Measurements from ENCODE around the gene MEF2C.
"Not testable (repeated sequence)": the region's sequence is repeated elsewhere in the genome, so short reads cannot be mapped to it uniquely, and the experiment has no call there.

Gene MEF2C

DNA sequence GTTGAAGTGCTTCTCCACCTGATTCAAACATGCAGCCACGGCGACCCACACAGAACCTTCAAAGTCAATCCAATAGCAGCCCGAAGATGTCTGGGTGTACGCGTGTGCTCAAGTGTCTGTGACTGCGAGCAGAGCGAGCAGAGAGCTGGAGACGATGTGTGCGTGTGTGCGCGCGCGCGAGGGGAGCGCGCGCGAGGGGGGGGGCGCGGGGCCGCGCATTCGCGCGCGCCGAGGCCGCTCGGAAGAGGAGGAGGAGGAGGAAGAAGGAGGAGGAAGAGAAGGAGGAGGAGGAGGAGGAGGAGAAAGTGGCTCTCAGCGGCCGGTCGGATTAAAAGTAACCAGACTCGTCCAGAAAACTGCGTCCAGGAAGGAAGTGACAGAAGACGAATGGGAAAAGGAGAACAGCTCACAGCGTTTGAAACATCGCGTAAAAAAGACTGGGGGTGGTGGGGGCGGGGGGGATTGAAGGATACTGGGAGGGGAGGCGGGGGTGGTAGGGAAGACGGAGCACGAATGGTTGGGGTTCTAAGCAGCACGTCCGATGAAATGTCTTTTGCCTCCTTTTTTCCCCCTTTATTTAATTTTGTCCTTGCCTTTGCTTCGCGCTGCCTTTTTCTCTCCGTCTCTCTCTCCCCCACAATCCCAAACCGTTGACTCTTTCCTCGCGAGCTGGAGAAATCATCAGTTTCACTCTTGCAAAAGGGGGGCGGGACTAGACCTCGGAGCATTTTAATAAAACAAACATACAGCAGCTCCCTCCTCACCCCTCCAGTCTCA, at the start of gene MEF2C:
TSS of gene MEF2C (minus strand) at position 126 of the 777 bp plus-strand sequence. CDS start 59,396 bp downstream, outside the sequence.
- H3K4me3 ChIP-seq (ENCODE audit: low read depth, low read length), result peak within 1 kb of the TSS; percentile 58

DNA sequence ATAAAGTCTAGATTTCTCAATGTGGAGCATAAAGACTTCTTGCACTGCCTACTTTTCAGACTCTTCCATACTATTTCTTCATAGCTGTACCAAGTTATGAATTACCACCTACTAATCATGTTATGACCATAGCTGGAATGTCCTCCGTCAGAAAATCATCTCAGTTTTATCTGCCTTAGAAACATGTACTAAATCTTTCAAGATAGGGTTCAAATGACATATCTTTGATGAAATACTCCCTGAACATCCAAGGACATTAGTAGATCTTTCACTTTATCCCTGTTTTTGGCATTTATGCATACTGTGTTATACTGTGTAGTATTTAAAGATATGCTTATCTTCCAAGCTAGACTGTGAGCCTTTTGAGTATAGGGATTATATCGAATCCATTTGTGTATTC, 49.6 kb upstream of the MEF2C start:
- no peak overlapping the region for H3K4me3 ChIP-seq (ENCODE audit: low read depth, low read length)

DNA sequence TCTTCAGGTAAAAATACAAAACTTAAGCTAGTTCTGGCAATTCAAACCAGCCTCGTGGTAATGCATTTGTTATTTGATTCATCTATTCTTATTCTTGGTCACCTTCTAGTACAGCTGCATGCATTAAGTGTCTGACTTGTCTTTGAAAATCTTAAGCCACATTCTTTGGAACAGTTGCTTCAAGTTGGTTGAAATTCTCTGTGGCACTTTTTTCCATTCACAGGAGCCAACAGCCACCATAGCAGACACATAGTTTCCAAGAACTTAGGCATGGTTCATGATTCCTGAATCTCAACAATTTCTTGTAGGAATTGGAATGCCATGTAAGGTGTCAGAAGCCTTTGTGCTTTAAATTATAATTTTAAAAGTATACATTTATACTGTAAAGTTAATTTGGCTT, 47.4 kb upstream of the MEF2C start:
- H3K4me3 ChIP-seq (ENCODE audit: low read depth, low read length), result no peak overlapping the region

DNA sequence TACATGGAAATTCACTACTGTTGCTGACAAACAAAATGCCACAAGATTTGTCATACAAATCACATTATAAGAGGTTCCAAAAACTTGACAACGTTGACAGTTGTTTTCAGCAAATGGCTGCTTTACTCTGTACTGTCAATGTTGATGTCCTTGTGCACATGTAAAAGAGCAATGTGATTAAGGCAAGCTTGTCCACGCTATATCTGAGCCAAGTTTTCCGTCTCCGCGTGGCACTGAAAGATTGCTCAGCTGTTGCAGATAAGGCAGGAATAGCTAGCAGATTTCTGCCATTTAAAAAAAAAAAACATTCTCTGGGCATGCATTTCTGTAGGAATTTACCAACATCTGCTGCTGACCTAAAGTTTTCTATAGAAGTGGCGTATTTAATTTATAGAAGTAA, 46.4 kb upstream of the MEF2C start:
- no peak overlapping the region for H3K4me3 ChIP-seq (ENCODE audit: low read depth, low read length)

DNA sequence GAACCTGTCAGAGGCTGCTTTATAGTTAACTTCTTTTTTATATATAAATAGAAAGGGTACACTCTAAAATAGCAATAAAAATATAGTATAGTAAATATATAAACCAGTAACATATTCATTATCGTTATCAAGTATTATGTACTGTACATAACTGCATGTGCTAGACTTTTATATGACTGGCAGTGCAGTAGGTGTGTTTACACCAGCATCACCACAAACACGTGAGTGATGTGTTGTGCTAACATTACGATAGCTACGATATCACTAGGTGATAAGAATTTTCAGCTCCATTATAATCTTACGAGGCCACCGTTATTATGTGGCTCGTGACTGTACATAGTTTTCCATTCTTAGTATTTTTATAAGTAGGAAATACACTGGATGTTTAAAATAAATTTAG, 43.8 kb upstream of the MEF2C start:
- no peak overlapping the region for H3K4me3 ChIP-seq (ENCODE audit: low read depth, low read length)

DNA sequence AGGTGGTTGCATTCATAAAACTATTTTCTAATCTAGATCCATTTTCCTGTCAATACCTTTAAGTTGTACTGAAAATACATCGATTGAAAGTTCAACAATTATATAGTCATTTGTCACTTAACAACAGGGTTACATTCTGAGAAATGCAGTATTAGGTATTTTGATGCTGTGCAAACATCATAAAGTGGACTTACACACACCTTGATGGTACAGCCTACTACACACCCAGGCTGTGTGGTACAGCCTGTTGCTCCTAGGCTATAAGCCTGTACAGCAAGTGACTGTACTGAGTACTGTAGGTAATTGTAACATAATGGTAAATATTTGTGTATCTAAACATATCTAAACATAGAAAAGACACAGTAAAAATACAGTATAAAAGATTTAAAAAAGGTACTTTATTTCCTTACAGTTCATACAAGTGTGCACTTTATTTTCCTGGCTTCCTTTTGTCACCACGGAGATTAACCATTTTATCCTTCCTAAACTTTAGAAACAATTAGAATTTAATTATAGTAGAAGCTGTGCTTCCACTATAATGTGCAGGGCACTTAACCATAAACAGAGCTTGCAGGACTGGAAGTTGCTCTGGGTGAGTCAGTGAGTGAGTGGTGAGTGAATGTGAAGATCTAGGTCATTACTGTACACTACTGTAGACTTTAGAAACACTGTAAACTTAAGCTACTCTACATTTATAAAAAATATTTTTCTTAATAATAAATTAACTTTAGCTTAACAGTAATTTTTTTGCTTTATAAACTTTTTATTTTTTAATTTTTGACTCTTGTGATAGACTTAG, 42.9 kb upstream of the MEF2C start:
- H3K4me3 ChIP-seq (ENCODE audit: low read depth, low read length), result no peak overlapping the region

DNA sequence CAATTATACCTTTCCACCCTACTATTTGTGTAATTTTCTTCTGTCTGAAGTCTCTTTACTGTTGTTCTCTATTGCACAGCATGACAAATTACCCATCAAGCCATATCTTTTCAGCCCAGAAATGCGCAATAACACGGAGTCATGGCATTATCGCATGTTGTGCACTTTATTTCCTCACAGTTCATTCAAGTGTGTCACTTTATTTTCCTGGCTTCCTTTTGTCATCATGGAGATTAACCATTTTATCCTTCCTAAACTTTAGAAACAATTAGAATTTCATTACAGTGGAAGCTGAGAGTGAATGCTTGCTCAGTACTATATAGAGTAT, 41.3 kb upstream of the MEF2C start:
- H3K4me3 ChIP-seq (ENCODE audit: low read depth, low read length), result no peak overlapping the region

DNA sequence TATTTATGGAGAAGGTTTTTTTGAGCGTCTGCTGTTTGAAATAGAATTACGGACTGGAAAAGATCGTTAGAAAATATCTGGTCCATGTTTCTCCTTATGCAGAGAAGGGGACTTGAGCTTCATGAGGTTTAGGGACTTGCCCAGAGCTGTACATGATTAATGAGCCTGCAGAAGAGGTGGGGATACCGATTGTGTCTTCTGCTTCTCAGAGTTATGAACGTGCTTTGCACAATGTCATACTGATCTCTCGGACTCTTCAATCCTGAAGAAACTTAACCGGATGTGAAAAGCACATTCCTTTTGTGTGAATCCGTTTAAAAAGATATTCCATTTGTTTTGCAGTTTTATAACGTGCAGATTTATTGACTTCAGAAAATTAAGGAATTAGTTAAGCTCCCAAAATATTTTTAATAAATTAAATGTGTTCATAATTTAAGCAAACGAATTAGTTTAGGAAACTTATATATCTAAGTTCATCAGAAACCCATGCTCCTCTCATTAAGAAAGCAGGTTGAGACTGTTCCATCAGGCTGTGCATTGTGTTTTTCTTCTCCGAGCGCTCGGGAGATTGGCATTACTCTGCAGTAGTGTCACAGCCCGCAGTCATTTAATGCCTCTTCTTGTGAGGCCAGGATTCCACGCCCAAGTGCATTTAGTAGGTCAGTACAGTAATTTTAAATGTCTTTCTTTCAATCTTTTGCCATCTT, 40.8 kb upstream of the MEF2C start:
- no peak overlapping the region for H3K4me3 ChIP-seq (ENCODE audit: low read depth, low read length)

DNA sequence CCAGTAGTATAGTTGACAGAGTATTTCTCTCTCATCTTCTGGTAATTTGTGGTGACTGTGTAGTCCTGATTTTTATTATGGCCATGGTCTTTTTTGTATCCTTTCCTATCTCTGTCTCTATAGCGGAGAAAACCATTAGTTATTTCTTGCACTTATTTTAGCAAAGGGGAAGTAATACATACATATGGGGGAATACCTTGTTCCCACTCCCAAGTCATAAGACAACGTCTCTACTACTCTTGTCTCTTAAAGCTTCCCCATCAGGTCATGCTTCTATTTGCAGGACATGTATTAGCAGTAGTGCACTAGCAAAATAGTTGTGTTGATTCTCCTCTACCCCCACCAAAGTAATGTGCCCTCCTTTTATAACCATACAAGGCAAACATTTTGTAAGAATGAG, 29.8 kb upstream of the MEF2C start:
- not testable (repeated sequence) for H3K4me3 ChIP-seq (ENCODE audit: low read depth, low read length)

DNA sequence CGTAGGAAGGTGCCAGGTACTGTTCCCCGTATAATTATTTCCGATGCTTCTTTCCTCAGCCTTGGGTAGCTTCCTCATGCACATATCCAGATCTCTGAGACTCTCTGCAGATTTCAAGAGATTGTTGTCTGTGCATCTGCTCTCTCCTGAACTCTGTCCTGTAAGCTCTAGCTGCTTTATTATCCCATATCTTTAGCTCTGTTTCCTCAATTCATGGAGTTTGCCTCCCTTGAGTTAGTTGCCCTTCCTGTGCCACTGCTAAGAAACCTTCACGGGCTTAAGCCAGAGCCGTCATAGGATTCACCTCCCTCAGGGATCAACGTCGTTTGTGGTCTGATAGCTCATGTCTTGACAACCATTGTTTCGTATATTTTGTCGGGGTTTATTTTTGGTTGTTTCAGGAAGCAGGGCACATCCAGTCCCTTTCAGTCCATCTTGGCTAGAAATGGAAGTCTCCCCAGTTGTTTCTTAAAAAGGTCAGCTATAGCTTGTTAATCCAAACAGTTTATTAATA, 28.1 kb upstream of the MEF2C start:
- not testable (repeated sequence) for H3K4me3 ChIP-seq (ENCODE audit: low read depth, low read length)

DNA sequence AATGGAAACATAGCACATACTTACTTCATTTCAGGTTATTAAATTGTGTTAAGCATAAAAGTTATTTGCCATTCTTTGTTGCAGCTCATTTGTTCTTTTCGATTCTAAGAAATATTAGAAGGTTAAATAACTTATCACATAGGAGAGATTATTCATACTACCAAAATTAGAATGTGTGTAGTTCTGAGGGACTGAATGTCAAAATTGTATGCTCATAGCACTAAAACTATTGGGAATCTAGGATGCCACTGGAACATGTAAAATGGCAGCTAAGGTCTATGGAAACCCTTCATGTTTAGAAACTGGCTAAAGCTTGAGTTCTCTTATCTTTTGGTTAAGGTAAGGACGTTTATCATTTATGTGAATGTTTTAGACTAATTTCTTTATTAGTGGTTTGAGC, 21.5 kb upstream of the MEF2C start:
- not testable (repeated sequence) for H3K4me3 ChIP-seq (ENCODE audit: low read depth, low read length)

DNA sequence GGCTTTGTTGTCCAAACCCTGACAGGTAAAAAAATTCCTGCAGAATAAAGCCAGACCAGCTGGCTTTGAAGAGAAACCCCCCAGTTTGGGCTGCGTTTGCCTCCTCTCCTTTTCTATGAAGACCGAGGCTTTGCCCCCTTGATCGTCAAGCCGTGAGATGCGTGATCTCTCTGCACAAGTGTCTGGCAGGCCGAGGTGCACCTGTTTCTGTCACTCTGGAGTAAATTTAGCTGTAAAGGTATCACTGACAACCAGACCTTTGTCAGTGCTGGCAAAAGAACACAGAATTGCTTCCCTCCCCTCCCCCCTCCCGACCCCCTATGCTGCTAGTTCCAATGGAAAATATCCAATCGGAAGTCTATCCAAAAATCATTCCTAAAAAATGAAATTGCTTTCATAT, 21.0 kb upstream of the MEF2C start:
- not testable (repeated sequence) for H3K4me3 ChIP-seq (ENCODE audit: low read depth, low read length)

DNA sequence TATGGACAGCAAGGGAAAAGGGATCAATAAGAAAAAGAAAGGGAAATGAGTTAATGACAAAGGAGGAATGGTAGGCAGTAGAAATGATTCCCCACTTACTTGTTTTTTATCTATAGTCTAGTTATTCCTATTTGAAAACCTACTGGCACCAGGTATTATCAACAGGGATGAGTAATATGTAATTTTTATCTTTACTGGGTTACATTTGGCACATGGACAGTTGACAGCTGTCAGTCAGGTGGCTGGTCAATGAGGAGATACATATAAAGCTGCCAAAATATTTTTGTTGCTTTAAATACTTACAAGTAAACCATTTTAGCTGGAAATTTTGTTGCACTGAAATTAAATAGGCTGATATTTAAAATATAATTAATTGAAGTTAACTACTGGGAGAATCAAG, 18.1 kb upstream of the MEF2C start:
- H3K4me3 ChIP-seq (ENCODE audit: low read depth, low read length), result not testable (repeated sequence)

DNA sequence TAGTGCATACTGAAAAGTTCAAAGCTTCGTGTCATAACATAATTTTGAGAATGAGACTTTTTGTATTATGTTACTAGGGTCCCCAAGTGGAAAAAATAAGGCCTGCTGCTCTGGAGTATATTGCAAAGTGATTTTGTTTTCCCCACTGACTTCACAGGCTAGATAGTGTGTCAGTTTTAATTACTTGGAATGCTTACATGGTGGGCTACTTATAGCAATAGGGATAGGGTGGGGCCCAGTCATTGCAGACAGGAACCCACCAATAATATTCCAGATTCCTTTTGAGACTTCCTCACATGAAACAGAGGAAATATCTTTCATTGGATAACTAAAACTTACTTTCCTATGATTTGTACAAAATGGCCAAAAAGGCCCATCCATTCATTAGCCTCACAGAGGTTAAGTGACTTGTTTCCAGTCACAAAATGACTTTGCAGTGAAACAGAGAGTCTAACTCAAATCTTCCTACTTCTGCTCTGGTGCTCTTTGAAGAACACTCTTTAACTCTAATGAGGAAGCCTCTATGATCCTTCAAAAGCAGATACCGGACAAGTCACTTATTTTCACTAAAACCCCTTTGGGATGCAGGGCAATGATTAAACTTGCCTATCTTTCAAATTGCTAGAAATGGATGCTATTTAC, 16.2 kb upstream of the MEF2C start:
- H3K4me3 ChIP-seq (ENCODE audit: low read depth, low read length), result no peak overlapping the region

DNA sequence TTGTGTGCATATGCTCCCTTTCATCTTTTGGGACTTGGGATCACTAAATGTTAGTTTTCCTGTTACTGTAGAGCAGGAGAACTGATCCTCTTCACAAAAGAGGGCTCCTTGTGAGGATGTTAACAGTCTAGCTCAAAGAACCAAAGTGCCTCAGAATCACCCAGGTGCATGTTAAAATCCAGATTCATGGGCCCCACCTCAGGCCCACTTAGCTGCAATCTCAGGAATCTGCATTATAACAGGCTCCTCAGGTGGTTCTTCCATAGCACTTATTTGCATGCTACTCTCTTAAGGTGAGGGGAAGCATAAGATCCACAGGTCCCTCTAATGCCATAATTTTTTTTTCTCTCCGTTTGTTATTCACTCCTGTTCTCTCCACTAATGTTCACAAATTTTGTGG, 14.8 kb upstream of the MEF2C start:
- no peak overlapping the region for H3K4me3 ChIP-seq (ENCODE audit: low read depth, low read length)

DNA sequence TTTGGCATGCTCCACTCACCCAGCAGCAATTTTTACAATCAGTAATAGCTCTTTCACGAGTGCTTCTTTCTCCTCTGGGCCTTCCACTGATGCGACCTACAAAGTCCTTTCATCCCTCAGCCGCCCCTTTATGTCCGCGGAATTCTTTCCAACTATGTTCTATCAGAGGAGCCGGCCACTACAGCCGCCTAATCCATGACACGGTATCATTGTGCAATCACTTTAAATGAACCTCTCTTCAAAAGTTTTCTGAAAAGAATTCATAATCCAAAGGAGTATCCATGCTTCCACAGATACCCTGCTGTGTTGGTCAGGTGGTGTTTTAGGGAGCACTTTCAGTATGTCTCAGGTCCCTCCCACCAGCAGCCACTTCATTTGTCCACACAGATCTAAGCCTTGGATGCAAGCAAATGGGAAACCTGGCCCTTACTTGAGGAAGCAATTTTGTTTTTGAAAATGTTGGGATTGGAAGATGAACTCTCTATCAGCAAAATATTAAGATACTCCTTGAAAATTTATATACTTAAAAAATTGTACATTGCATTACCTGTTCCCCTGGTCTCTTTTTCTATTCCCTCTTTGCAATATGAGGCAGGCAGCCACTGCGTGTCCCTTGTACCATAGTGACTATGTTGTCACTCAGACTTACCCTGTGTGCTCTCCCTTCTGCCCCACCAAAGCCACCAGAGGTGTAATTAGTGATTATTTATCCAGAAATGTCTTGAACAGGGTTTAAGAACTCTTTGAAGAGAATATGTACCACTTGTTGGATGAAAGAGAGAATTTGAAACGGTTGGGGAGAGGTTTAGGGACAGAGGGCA, 12.9 kb upstream of the MEF2C start:
- no peak overlapping the region for H3K4me3 ChIP-seq (ENCODE audit: low read depth, low read length)

DNA sequence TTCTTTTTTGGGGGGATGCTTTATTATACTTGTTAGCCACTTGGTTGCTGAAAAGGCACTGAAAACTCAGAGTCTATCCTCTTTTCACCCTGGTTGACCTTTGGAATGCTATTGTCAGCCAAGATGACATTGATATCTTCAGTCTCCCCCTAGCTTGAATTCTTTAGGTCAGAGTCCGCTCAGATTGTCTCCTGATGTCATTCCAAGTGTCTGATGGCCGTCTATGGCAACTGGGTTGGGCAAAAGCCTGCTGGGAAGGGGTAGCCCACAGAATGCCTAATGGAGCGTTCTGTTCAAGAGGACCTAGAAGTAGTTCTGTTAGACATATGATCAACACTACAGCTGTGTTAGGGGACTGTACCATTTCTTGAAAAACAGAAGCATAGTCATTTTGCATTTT, 9.7 kb upstream of the MEF2C start:
- no peak overlapping the region for H3K4me3 ChIP-seq (ENCODE audit: low read depth, low read length)

DNA sequence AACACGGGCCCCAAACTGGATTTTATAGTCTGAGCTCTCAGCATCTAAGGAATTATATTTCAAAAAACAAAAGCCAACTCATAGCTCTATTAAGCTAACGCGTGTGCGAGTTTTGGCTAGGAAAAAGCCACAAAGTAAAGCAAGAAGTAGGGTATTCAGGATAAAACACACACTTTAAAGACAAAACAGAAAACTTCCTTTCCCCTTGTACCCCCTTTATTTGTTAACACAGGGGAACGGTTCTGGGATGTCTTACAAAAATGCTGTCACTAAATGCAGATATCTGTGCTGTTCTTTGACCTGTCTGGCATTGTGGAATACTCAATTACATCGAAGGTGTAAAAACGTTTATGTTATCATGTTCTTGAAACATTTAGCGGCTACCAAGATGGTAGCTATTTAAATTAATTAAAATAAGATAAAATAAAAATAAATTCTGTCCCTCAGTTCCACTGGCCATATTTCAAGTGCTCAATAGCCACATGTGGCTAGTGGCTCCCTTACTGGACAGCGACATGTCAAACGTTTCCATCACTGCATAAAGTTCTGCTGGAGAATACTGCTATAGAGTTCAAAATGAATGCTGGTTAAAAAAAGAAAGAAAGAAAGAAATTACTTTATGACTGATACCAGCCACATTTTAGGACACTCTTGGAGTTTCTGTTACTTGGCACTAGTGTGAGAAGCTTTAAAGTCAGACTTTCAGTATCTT, 7.2 kb upstream of the MEF2C start:
- no peak overlapping the region for H3K4me3 ChIP-seq (ENCODE audit: low read depth, low read length)

DNA sequence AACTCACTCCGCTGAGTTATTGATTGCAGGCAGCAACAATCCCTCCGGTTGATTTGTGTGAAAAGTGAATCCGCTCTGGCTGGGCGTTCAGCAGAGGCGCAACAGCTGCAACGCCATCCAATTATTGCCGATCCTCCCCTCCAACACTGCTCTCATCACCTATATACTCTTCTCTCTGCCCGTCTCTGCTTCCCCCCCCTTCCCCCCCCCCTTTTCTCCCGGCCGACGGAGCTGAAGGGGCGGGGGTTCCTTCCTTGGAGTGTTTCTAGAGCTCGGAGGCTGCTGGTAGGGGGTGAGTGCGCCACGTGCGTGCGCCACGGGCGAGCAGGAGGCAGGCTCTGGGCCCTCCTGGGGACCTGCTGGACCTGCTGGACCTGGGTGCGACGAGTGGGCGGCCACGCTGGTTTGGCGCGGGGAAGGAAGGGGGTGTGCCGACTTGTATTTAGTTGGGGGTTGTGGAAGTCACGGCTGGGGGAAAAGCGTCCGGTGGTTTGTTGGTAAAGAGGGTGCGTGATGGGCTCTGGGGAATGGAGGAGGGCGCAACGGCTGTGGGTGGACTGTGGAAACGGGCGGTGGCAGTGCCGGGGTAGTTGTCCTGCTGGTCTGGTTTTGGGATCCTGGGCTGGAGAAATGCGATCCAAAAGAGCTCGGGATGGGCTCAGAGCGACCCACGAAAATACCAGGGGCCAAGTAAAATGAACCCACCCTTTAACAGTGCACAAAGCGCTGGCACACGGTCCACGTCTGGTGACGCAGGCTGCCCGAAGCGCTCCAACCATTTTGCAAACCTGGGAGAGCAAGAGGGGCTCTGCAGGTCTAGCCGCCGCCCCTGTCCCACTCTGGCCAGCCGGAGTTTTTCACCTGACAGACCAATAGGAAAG, 6.4 kb upstream of the MEF2C start:
- H3K4me3 ChIP-seq (ENCODE audit: low read depth, low read length), result peak overlapping the region; percentile 61
